Osteocyte (in vitro differentiated cells): ENCODE data around the gene GSG1L. TPM values are rescaled to one million over a fixed set of nuclear protein-coding genes. Genes with fewer than 3 reads are reported as not detected.

ENCODE experiments used
- DNase-seq: peaks from one replicate; pipeline ENCODE4 v3.0.0; 2021; ENCODE audit warnings: mixed read lengths; ENCODE audit not compliant: unreplicated experiment; ENCODE audit errors: extremely low spot score
- H3K27ac Mint-ChIP-seq: one replicate; pipeline ENCODE4 v1.8.0; 2021; ENCODE audit warnings: mild to moderate bottlenecking, mixed read lengths; ENCODE audit not compliant: unreplicated experiment
- H3K27me3 Mint-ChIP-seq: one replicate; pipeline ENCODE4 v1.8.0; 2021; ENCODE audit warnings: mixed read lengths; ENCODE audit not compliant: unreplicated experiment
- H3K36me3 Mint-ChIP-seq: one replicate; pipeline ENCODE4 v1.8.0; 2021; ENCODE audit warnings: mixed read lengths; ENCODE audit not compliant: unreplicated experiment
- H3K4me1 Mint-ChIP-seq: one replicate; pipeline ENCODE4 v1.8.0; 2021; ENCODE audit warnings: mixed read lengths; ENCODE audit not compliant: unreplicated experiment
- H3K4me3 Mint-ChIP-seq: one replicate; pipeline ENCODE4 v1.8.0; 2021; ENCODE audit warnings: mild to moderate bottlenecking, moderate library complexity, mixed read lengths; ENCODE audit not compliant: unreplicated experiment
- H3K9me3 Mint-ChIP-seq: one replicate; pipeline ENCODE4 v1.8.0; 2021; ENCODE audit warnings: mixed read lengths; ENCODE audit not compliant: unreplicated experiment
- CTCF ChIP-seq: fragments of 200-600 bp; sonication (generic); IDR thresholded peaks from 2 replicates; pipeline ENCODE4 v1.5.0; 2021; ENCODE audit warnings: antibody characterized with exemption, mild to moderate bottlenecking, moderate library complexity
- total RNA-seq: library from RNA; stranded (reverse); gene quantifications from 2 replicates; pipeline ENCODE4 v1.2.1, GENCODE V29; 2021

Gene GSG1L
- total RNA-seq, 1 donor from 2014 or later: not detected

GRCh38 chr16:28104404-28104803, 40.9 kb upstream of the GSG1L start:
- Mint-ChIP-seq H3K9me3 (no peaks in the 10 kb centered on the region), H3K4me1 (no peaks in the 10 kb centered on the region), H3K4me3 (no peak overlapping the region), H3K27ac (no peak overlapping the region), H3K36me3 (peaks cover 55% of the 10 kb centered on the region), H3K27me3 (no peaks in the 10 kb centered on the region)
- TF ChIP-seq CTCF: no peak
- DNase-seq: no peak

GRCh38 chr16:28103516-28104170, 40.1 kb upstream of the GSG1L start:
- Mint-ChIP-seq H3K27me3 (no peaks in the 10 kb centered on the region), H3K27ac (no peak overlapping the region), H3K4me3 (no peak overlapping the region), H3K36me3 (peaks cover 55% of the 10 kb centered on the region), H3K9me3 (no peaks in the 10 kb centered on the region), H3K4me1 (no peaks in the 10 kb centered on the region)
- no peak for TF ChIP-seq CTCF
- DNase-seq: no peak

GRCh38 chr16:28101533-28101890, 38.0 kb upstream of the GSG1L start:
- Mint-ChIP-seq H3K4me3 (no peak overlapping the region), H3K27ac (no peak overlapping the region), H3K36me3 (peaks cover 44% of the 10 kb centered on the region), H3K27me3 (no peaks in the 10 kb centered on the region), H3K9me3 (no peaks in the 10 kb centered on the region), H3K4me1 (no peaks in the 10 kb centered on the region)
- TF ChIP-seq CTCF: no peak
- no peak for DNase-seq

- Mint-ChIP-seq H3K4me3 (no peak overlapping the region), H3K9me3 (no peaks in the 10 kb centered on the region), H3K4me1 (no peaks in the 10 kb centered on the region), H3K27me3 (no peaks in the 10 kb centered on the region), H3K27ac (no peak overlapping the region), H3K36me3 (peaks cover 40% of the 10 kb centered on the region)
- DNase-seq: no peak
- no peak for TF ChIP-seq CTCF
Observed at GRCh38 chr16:28100810-28101532, 37.5 kb upstream of the GSG1L start.
